ENCODE results near the gene CAPN12.

Gene CAPN12

DNA sequence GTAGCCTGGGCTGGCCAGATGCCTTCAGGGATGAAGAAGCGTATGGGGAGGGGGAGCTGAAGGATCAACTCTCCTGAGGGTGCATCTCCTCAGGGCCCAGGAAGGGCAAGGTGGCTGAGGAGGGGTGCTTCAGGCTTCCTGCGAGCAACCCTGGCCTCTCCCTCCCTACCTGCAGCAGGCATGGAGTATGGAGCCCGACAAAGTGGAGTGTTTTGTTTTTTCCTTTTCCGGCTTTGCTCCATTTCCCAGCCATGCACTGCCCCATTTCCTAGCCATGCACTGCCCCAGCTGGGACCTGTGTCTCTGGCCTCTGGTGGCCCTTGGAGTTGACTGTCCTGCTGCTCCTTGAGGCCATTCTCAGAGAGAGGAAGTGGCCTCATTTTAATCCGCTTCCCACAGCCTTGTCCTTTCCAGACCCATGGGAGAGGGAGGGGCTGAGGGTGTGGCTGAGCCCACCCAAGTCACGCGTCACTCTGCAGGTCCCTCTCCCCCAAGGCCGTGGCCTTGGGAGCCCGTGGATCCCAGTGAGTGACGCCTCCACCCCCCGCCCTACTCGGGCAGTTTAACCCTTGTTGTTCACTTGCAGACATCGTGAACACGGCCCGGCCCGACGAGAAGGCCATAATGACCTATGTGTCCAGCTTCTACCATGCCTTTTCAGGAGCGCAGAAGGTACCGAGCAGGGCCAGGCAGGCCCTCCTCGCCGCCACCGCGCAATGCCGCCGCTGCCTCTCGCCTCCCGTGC is 34.4 kb downstream of the CAPN12 start:
- DNase-seq, result no peak

- no peak for DNase-seq
Measured at GRCh38 chr19:38709119-38709518, 35.2 kb downstream of the CAPN12 start.

DNA sequence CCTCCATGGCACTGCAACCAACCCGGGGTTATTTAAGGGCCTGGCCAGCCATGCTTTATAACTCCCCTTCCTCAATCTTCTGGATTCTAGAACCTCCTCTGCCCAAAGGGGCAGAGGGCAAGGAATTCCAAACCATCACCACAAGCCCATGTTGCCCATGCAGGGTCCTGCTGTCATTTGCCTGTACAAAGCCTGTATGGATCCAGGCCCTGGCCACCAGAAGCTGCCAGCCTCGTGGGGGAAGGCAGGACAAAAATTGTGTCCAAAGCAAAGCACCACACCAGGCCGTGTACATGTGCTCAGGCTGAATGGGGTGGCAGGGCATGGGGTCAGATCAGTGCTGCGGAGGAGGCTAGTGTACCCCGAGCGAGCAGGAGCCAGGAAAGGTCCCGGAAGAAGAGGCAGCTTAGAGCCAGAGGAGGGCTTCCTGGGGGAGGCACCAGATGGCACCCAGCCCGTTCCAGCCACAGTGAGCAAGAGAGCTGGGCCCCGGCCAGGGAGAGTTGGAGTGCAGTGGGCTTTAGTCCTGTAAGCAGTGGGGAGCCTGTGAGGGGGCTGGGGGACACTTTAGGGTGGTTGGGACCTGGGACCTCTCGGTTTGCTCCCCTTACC is 35.8 kb downstream of the CAPN12 start:
- DNase-seq, result no peak

- no peak for DNase-seq
Measured at GRCh38 chr19:38707512-38708114, 36.7 kb downstream of the CAPN12 start.

- no peak for DNase-seq
Measured at GRCh38 chr19:38706792-38707511, 37.3 kb downstream of the CAPN12 start.

- DNase-seq, result no peak
Measured at GRCh38 chr19:38705197-38706019, 38.9 kb downstream of the CAPN12 start.

- DNase-seq, result no peak
Measured at GRCh38 chr19:38704488-38705026, 39.7 kb downstream of the CAPN12 start.

- DNase-seq, result no peak
Measured at GRCh38 chr19:38703509-38703908, 40.8 kb downstream of the CAPN12 start.

GRCh38 chr19:38702278-38702677 is 42.0 kb downstream of the CAPN12 start:
- DNase-seq, result no peak

DNA sequence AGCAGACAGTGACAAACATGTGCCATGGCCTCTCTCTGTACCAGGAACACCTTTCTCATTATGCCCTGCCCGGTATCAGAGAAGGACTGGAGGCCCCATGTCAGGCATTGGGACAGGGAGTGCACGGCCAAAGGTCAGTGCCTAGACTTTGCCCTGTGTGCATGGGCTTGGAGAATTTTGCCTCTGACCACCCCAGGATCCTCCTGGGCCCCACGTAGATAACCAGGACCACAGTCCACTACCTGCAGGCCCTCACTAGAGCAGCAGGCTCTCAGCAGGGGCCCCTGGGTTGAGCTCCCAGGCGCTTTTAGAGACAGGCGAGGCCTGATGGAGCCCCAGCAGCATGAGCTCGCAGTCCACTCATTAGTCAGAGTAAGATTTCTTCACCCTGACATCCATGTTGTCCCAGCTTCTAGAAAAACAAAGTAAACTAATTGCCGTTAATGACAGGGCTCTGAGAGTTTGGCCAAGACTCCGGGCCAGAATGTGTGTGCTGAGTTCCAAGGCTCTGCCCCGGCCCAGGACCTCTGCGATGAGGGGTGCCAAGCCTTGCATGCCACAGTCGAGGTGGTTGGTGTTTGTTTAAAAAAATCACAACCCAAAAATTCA is 42.7 kb downstream of the CAPN12 start:
- no peak for DNase-seq

DNA sequence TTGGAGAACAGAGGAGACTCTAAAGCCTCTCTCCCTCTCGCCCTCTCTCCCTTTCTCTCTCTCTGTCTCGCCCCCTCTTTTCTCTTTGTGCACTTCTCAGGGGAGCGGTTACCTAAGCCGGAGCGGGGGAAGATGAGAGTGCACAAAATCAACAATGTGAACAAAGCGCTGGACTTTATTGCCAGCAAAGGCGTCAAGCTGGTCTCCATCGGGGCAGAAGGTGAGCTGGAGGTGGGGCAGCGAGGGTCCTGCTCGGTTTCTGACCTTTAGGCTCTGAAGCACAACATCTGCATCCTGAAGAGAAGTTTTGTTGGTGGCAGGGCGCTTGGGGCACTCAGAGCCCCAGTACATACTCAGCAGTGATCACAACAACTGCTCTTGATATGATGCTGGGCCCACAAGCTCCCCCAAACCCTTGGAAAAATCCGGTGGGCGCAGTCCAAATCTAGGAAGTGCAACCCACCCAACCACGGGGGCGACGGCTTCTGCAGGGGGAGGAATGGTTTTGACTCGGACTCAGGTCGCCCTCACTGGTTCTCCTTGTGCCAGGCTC is 43.3 kb downstream of the CAPN12 start:
- DNase-seq, result no peak

GRCh38 chr19:38700350-38700901 is 43.8 kb downstream of the CAPN12 start:
- no peak for DNase-seq

DNA sequence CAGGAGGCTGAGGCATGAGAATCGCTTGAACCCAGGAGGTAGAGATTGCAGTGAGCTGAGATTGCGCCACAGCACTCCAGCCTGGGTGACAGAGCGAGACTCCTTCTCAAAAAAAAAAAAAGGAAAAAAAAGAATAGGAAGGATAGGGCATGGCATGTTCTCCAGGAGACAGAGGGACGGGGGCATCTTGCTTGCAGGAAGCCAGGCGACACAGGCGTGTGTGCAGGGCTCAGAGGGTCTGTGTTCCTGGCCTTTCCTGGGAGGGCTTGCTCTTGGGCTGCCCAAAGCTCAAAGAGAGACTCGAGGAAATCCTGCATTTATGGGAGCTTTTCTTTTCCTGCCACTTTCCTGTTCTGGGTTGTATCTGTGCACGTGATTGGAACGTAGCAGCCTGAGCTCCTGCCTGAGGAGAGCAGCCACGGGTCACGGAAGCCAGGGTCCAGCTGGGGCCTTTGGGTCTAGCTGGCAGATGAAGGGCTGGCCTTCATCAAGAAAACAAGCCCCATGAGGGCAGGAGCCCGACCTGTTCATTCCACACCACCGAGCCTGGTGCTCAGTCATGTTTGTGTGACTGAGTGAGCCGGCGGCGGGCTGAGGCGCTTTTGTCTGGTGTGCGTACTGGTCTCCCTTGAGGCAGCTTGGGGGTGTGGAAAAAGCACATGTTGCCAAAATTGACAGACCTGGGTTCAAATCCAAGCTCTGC is 44.5 kb downstream of the CAPN12 start:
- no peak for DNase-seq

- DNase-seq, result no peak
Measured at GRCh38 chr19:38699027-38699346, 45.3 kb downstream of the CAPN12 start.

DNA sequence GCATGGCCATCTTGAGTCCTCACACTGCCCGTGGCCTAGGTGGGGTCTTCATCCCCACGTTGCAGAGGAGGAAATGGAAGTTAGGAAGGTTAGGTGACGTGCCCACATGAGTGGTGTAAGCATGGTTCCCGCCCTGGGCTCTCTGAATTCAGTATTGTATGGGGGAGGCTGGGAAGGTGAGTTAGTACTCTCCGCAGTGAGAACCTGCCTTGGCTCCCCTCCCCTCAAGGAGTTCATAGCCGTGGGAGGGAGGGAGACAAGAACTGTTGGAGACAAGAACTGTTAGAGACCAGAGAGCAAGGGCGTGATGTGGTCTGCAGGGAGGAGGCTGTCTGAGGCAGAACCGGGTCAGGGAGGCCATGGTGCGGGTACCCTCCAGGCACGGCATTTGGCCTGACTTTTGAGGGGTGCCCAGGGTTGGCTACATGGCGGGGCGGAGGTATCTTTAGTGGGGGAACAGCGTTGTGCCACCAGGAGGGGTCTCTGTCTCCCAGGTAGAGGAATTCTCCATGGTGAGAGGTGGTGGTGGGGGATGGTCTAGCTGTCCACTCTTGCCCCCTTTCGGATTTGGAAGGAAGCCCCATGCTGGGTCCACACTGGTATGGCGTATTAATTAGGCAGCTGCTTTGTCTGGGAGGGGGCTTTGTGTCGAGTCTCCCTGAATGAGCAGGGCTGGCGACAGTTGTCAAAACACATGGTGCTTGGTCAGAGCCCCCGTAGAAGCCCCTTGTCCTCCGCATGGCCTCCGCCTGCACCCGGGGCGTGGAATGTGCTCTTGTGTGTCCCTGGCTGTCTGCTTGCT is 45.8 kb downstream of the CAPN12 start:
- DNase-seq, result no peak

DNA sequence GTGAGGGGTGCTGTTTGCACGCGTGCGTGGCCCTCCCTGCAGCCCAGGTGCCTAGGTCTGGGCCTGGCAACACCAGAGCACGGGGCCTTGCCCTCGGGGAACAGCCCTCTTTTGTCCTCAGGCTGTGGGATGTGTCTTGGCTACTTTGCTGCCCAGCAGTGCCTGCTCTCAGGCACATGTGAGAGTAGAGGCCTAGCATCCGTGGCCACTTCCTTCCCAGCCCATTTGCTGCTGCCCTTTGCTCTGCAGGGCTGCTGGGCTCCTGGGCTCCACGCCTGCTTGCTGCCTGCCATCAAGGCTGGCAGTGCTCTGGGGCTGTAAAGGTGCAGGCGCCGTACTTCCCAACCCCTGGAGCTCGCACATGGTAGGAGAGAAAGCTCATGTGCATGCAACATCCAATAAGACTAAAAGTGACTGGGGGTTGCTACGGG is 46.6 kb downstream of the CAPN12 start:
- DNase-seq, result no peak

- no peak for DNase-seq
Measured at GRCh38 chr19:38697197-38697596, 47.1 kb downstream of the CAPN12 start.

DNA sequence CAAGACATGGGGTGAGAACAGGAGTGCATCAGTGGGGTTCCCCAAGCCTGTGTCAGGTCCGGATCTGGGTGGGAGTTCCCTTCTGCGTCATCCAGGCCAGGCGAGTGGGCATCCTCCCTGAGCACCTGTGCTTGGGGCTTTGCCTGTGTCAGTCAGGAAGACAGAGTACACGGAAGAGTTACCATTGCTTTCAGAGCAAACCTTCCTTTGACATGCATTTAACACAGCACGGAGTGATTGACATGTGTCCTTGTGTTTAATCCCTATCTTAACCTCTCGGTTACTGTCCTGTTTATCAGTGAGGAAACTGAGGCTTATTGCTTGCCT is 47.6 kb downstream of the CAPN12 start:
- DNase-seq, result no peak

DNA sequence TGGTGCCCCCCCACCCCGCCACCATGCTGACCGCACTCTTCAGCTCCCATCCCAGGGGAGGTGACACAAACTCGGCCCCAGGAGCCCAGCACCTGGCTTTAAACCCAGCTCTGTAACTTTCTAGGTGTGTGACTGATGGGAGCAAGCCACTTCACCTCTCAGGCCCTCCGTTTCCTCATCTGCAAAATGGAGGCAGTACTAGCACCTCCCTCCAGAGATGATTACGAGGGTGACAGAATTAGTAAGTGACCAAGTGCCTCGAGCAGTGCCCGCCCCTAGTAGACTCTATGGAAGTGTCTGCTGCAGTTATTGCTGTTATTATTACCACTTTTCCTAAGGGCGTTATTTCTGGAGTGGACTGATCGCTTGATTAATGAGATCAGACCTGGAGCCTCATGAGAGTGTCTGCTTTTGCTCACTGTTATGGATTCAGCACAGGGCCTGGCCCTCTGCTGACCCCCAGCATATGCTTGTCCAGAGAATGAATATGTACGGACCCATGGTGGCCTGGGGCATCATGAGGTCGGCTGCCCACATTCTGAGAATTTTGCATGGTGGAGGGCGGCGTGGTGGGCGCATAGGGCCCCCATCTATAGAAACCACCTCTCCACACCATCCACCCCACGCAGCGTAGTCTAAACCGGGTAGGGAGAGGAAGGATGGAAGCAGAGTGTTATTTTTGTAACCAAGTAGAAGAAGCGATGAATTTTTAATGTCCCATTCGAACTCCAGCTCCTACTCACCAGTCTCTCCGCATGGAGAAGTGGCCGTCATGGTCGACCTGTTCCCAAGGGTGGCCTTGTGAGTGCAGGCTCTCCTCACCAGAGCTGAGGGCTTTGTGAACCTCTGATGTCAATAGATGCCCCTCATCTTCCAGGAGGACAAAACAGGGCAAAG is 48.2 kb downstream of the CAPN12 start:
- DNase-seq, result no peak

All from fibroblast of skin of abdomen (primary cell).